Retinal pigment epithelial cell (primary cell): ENCODE measurements around the gene AMIGO2.

ENCODE experiments used
- DNase-seq: peaks from one replicate; pipeline ENCODE4 v3.0.0-alpha.2; 2010; ENCODE audit warnings: low read depth
- H3K4me3 ChIP-seq: 2 replicates; pipeline ENCODE4 v1.5.1; 2011; ENCODE audit warnings: mild to moderate bottlenecking, low read length, control low read depth, moderate library complexity
- TF ChIP-seq, protein P1 (sequence below): conservative IDR thresholded peaks from 2 replicates; pipeline ENCODE4 v1.5.1; 2011; ENCODE audit warnings: low read depth, low read length, control low read depth, inconsistent platforms

The AMIGO2 gene, protein sequence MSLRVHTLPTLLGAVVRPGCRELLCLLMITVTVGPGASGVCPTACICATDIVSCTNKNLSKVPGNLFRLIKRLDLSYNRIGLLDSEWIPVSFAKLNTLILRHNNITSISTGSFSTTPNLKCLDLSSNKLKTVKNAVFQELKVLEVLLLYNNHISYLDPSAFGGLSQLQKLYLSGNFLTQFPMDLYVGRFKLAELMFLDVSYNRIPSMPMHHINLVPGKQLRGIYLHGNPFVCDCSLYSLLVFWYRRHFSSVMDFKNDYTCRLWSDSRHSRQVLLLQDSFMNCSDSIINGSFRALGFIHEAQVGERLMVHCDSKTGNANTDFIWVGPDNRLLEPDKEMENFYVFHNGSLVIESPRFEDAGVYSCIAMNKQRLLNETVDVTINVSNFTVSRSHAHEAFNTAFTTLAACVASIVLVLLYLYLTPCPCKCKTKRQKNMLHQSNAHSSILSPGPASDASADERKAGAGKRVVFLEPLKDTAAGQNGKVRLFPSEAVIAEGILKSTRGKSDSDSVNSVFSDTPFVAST

GRCh38 chr12:47079468-47079980, at the start of gene AMIGO2, which contains the start of gene PCED1B:
AMIGO2 (minus strand) TSS chr12:47079959; CDS start chr12:47079002, 957 bp downstream.
PCED1B (plus strand) TSS chr12:47079621; CDS start chr12:47235064, 155,443 bp downstream.
- TF ChIP-seq, protein P1, sequence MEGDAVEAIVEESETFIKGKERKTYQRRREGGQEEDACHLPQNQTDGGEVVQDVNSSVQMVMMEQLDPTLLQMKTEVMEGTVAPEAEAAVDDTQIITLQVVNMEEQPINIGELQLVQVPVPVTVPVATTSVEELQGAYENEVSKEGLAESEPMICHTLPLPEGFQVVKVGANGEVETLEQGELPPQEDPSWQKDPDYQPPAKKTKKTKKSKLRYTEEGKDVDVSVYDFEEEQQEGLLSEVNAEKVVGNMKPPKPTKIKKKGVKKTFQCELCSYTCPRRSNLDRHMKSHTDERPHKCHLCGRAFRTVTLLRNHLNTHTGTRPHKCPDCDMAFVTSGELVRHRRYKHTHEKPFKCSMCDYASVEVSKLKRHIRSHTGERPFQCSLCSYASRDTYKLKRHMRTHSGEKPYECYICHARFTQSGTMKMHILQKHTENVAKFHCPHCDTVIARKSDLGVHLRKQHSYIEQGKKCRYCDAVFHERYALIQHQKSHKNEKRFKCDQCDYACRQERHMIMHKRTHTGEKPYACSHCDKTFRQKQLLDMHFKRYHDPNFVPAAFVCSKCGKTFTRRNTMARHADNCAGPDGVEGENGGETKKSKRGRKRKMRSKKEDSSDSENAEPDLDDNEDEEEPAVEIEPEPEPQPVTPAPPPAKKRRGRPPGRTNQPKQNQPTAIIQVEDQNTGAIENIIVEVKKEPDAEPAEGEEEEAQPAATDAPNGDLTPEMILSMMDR = peak; percentile 47
- peak within 1 kb of the TSS; percentile 74 for H3K4me3 ChIP-seq
- no peak for DNase-seq

DNA sequence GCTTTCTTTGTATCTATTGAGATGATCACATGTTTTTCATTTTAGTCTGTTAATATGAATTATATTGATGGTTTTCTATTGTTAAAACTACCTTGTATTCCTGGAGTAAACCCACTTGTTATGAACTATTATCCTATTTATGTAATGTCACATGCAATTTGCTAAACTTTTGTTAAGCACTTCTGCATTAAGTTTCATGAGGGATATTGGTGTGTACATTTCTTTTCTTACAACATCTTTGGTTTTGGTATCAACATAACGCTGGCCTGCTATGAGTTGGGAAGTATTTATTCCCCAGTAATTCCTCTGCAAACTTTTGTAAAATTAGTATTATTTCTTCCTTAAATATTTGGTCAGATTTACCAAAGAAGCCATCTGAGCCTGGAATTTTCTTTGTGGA, 46.5 kb upstream of the AMIGO2 start:
- TF ChIP-seq, protein P1 = no peak
- H3K4me3 ChIP-seq = no peak overlapping the region
- no peak for DNase-seq

- TF ChIP-seq, protein P1 = no peak
- DNase-seq = no peak
- no peak overlapping the region for H3K4me3 ChIP-seq
These were observed 44.7 kb upstream of the AMIGO2 start for GRCh38 chr12:47124451-47124850.

DNA sequence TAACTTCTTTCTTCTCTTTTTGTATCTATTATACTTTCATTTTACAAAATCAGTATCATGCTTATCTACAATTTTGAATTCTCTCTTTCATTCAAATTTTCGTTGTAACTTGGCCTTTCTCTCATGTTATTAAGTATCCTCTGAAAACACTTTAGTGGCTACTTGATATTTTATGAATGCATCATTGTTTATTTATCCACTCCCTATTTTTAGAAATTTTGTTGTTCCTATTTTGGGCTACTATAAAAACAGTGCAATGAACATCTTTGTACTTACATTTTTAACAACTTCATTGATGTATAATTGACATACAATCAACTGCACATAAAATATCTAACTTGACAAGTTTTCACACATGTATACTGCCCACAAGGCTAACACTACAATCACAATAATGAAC, 44.0 kb upstream of the AMIGO2 start:
- no peak overlapping the region for H3K4me3 ChIP-seq
- TF ChIP-seq, protein P1 = no peak
- no peak for DNase-seq

DNA sequence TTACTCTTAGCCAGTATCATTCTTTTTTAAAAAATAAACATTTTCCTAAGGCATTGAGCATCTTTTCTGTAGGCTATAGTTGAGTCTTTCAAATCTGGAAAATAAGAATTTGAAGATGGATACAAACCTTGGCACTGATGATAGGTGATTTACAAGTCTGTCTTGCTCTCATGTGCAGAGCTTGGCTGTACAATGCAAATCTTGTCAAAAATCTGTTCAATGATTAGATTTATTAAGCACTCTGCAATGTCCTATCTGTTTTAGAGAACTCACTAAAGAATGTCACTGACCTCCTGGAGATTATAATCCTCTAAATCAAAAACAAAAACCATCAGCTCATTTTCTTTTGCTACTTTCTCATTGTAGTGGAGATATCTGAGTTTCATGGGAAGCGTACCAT, 42.8 kb upstream of the AMIGO2 start:
- TF ChIP-seq, protein P1 = no peak
- H3K4me3 ChIP-seq = no peak overlapping the region
- no peak for DNase-seq

GRCh38 chr12:47121146-47121545, 41.4 kb upstream of the AMIGO2 start:
- H3K4me3 ChIP-seq = no peak overlapping the region
- TF ChIP-seq, protein P1 = no peak
- DNase-seq = no peak
